Stomach (tissue), 9 donors: ENCODE data around the gene HAPSTR1. TPM values are rescaled to one million over a fixed set of nuclear protein-coding genes. Genes with fewer than 3 reads are reported as not detected.

Experiments
- DNase-seq, 2 donors: peaks; one replicate each; pipeline versions ENCODE4 v3.0.0 to v3.0.0-alpha.2; 2013 to 2019
- H3K27ac ChIP-seq, 5 donors: fragments of 200-600 bp in 4 of 5; sonication (generic) in 4 of 5; one replicate each; pipeline ENCODE4 v1.5.1; 2013 to 2019; ENCODE audit warnings: mild to moderate bottlenecking in 1 of 5, moderate library complexity in 1 of 5
- H3K27me3 ChIP-seq, 3 donors: fragments of 200-600 bp; sonication (generic); one replicate each; pipeline ENCODE4 v1.5.1; 2017 to 2019; ENCODE audit warnings: mixed run types in 1 of 3
- H3K36me3 ChIP-seq, 4 donors: fragments of 200-600 bp; sonication (generic); 1 replicate in 3 of 4; 2 replicates in 1 of 4; pipeline ENCODE4 v1.5.1; 2016 to 2019
- H3K4me1 ChIP-seq, 4 donors: fragments of 200-600 bp; sonication (generic); one replicate each; pipeline ENCODE4 v1.5.1; 2016 to 2019
- H3K4me3 ChIP-seq, 4 donors: fragments of 200-600 bp; sonication (generic) in 3 of 4; one replicate each; pipeline ENCODE4 v1.5.1; 2016 to 2019; ENCODE audit warnings: mild to moderate bottlenecking in 1 of 4
- H3K9me3 ChIP-seq, 4 donors: fragments of 200-600 bp; sonication (generic); one replicate each; pipeline ENCODE4 v1.5.1; 2016 to 2019
- CTCF ChIP-seq, 7 experiments: fragments of 450-650 bp in 4 of 7; fragments of 200-600 bp in 3 of 7; sonication (generic) in 3 of 7; IDR thresholded peaks; one replicate each; pipeline ENCODE4 v1.5.1; 2016 to 2019; ENCODE audit warnings: antibody characterized with exemption in 7 of 7, control low read depth in 2 of 7, mild to moderate bottlenecking in 1 of 7
- EP300 ChIP-seq: sonication (generic); formaldehyde crosslinking; IDR thresholded peaks from one replicate; pipeline ENCODE4 v1.6.1; 2017; ENCODE audit warnings: antibody characterized with exemption
- POLR2A ChIP-seq, 4 donors: fragments of 450-650 bp; IDR thresholded peaks; one replicate each; pipeline ENCODE4 v1.6.1; 2016; ENCODE audit warnings: antibody characterized with exemption in 4 of 4, control low read depth in 2 of 4, mild to moderate bottlenecking in 1 of 4, moderate library complexity in 1 of 4
- POLR2AphosphoS5 ChIP-seq, 3 donors: sonication (generic); formaldehyde crosslinking; IDR thresholded peaks; one replicate each; pipeline ENCODE4 v1.6.1; 2016; ENCODE audit warnings: antibody characterized with exemption in 3 of 3
- WGBS, 5 donors: extraction: QIAGEN DNeasy Blood & Tissue Kit in 3 of 5; methylation state at CpG; one replicate each; pipeline versions ENCODE4 v1.1.5 to v1.1.7; 2013 to 2018; 5-methylcytosine and 5-hydroxymethylcytosine counted together
- intact Hi-C: fragments of 100-400 bp; cut with DNase I; formaldehyde crosslinking; loops from one replicate; pipeline ENCODE4 v1.15.1; 2023; ENCODE audit warnings: low total_unique reads
- polyA plus RNA-seq, 3 donors: library from polyadenylated mRNA; stranded (reverse); fragments of 200-250 nt; gene quantifications; one replicate each; pipeline ENCODE4 v1.2.3, GENCODE V29; 2013
- total RNA-seq, 5 donors: library from RNA; depleted of rRNA; stranded (reverse); fragments of >200 nt; gene quantifications; one replicate each; pipeline versions ENCODE4 v1.1.0 to v1.2.3, GENCODE V29; 2014 to 2016
- donor health status: healthy with polysubstance abuse.
- donor health status: Bipolar disorder and iron deficiency.
- donor health status: healthy.

The HAPSTR1 gene
- total and polyA plus RNA-seq, 8 donors, result 6.6 to 84.1 (median 37.4) TPM

GRCh38 chr16:9092978-9093344 is 1.5 kb downstream of the HAPSTR1 start:
- Histone ChIP-seq H3K36me3 (peaks cover 8 to 32% (median 15%) of the 10 kb centered on the region in 4 donors), H3K4me3 (peak overlapping the region; percentile 72 to 99 (median 90)), H3K4me1 (peaks cover 46 to 64% (median 59%) of the 10 kb centered on the region in 4 donors), H3K9me3 (no peaks in the 10 kb centered on the region), H3K27me3 (no peaks in the 10 kb centered on the region), H3K27ac (peak overlapping the region; percentile 98 to 100 (median 99))
- DNase-seq, result peak; percentile 55 to 73
- 0 to 1% (median 1%) methylated on average over 8 to 18 of the region's 18 CpGs for WGBS, 5 donors
- TF ChIP-seq EP300 (no peak), CTCF (IDR thresholded peaks at IDR 0.05) (no peak), POLR2A (IDR thresholded peaks at IDR 0.05) (no peak), POLR2AphosphoS5 (IDR thresholded peaks at IDR 0.05) (no peak)
- intact Hi-C loops, result no loop called here

GRCh38 chr16:9094011-9094846 is 2.8 kb downstream of the HAPSTR1 start:
- peak in 1 of 2 donors; percentile 25 for DNase-seq
- H3K9me3 ChIP-seq, result no peaks in the 10 kb centered on the region
- H3K36me3 ChIP-seq, result peaks cover 8 to 37% (median 15%) of the 10 kb centered on the region in 4 donors
- peaks cover 59 to 76% (median 72%) of the 10 kb centered on the region in 4 donors for H3K4me1 ChIP-seq
- WGBS, 5 donors, result 16 to 22% (median 19%) methylated on average over 8 of the region's 8 CpGs
- no peaks in the 10 kb centered on the region for H3K27me3 ChIP-seq
- H3K4me3 ChIP-seq, result peak overlapping the region; percentile 72 to 99 (median 90)
- intact Hi-C loops, result no loop called here
- no peak for TF ChIP-seq POLR2AphosphoS5 (IDR thresholded peaks at IDR 0.05)
- no peak for TF ChIP-seq EP300
- TF ChIP-seq CTCF (IDR thresholded peaks at IDR 0.05), result no peak
- TF ChIP-seq POLR2A (IDR thresholded peaks at IDR 0.05), result no peak
- peak overlapping the region in 4 of 5 donors; percentile 99 to 100 (median 100) for H3K27ac ChIP-seq

- no peak for DNase-seq
- H3K36me3 ChIP-seq, result peaks cover 8 to 37% (median 15%) of the 10 kb centered on the region in 4 donors
- intact Hi-C loops, result no loop called here
- no peaks in the 10 kb centered on the region for H3K9me3 ChIP-seq
- TF ChIP-seq POLR2A (IDR thresholded peaks at IDR 0.05) (no peak), CTCF (IDR thresholded peaks at IDR 0.05) (no peak), POLR2AphosphoS5 (IDR thresholded peaks at IDR 0.05) (no peak), EP300 (no peak)
- no peaks in the 10 kb centered on the region for H3K27me3 ChIP-seq
- H3K27ac ChIP-seq, result peak overlapping the region in 3 of 5 donors; percentile 15 to 43 (median 16)
- peaks cover 69 to 80% (median 77%) of the 10 kb centered on the region in 4 donors for H3K4me1 ChIP-seq
- H3K4me3 ChIP-seq, result peak overlapping the region in 2 of 4 donors; percentile 72 to 86
- WGBS, 5 donors, result 2 to 11% (median 6%) methylated on average over 1 of the region's 1 CpG
Measured at GRCh38 chr16:9095171-9095570, 3.7 kb downstream of the HAPSTR1 start.

GRCh38 chr16:9095656-9096397 is 4.4 kb downstream of the HAPSTR1 start:
- Histone ChIP-seq H3K9me3 (no peaks in the 10 kb centered on the region), H3K36me3 (peaks cover 8 to 37% (median 18%) of the 10 kb centered on the region in 4 donors), H3K27ac (peak overlapping the region in 2 of 5 donors; percentile 15 to 16), H3K4me1 (peaks cover 74 to 80% (median 78%) of the 10 kb centered on the region in 4 donors), H3K27me3 (no peaks in the 10 kb centered on the region), H3K4me3 (peak overlapping the region in 2 of 4 donors; percentile 72 to 86)
- intact Hi-C loops, result no loop called here
- WGBS, 5 donors, result 8 to 39% (median 28%) methylated on average over 1 of the region's 1 CpG
- TF ChIP-seq CTCF (IDR thresholded peaks at IDR 0.05) (no peak), EP300 (no peak), POLR2AphosphoS5 (IDR thresholded peaks at IDR 0.05) (no peak), POLR2A (IDR thresholded peaks at IDR 0.05) (no peak)
- no peak for DNase-seq
